GM19455 (cell line): Measurements from ENCODE around the gene TBC1D2B.
"Not testable (repeated sequence)": the region's sequence is repeated elsewhere in the genome, so short reads cannot be mapped to it uniquely, and the experiment has no call there.

Experiments used
- ATAC-seq: cut with Tn5 transposase; IDR thresholded peaks from one replicate; pipeline ENCODE4 v1.9.1; 2021; ENCODE audit not compliant: unreplicated experiment

Gene TBC1D2B

GRCh38 chr15:78006567-78007205 is 70.8 kb downstream of the TBC1D2B start:
- ATAC-seq: no peak

DNA sequence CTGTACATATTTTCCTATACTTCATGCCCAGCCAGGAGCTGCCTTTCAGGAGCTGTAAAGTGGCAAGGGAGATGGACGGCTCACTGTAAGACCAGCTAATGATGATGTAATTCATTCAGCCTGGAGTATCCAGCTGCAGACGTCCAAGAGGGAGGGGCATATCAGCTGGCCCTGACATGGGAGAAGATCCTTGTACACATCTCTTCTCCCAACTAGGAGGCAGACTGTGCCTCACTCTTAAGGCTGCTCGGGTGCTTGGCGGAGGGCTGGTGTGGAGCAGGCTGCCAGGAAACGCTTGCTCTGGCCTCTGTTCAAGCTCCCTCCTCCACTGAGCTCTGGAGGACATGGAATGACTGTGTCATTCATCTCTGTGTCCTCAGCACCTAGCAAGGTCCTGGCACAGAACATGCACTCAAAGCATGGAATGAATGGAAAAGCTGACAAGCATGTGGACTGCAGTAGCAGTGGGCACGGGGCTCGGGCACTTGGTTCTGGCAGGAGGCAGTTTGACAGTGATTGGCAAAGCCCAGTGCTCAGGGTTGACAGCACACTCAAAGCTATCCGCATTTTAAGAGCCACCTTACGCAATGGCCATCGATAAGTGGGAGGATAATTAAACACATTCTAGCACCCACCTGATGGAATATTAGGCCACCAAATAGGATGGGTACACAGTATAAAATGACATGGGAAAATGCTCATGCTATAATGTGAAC is 72.4 kb downstream of the TBC1D2B start:
- no peak for ATAC-seq

GRCh38 chr15:78004222-78004727 is 73.2 kb downstream of the TBC1D2B start:
- no peak for ATAC-seq

GRCh38 chr15:78003539-78004008 is 73.9 kb downstream of the TBC1D2B start:
- ATAC-seq: no peak

DNA sequence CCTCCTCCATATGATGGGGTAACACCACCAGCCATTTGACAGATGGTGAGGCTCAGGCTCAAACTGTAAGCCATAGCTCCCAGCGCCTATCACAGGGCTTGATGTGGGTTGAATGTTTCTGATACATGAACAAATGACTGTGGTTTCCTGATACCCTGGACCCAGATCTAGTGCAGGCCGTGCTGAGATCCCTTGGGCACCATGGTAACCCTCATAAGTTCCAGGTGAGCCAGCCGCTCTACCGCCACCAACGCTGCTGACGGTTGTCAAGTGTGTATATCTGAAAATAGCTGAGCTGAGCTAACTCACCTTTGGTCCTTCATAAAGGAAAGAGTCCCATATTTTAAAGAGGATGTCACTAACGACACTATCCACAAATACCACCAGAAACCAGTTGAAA is 74.5 kb downstream of the TBC1D2B start:
- no peak for ATAC-seq

GRCh38 chr15:78001656-78002055 is 75.9 kb downstream of the TBC1D2B start:
- ATAC-seq: no peak

GRCh38 chr15:78000927-78001249 is 76.6 kb downstream of the TBC1D2B start:
- ATAC-seq: no peak

- ATAC-seq: peak; percentile 71
Observed at GRCh38 chr15:78000091-78000926, 77.2 kb downstream of the TBC1D2B start.

GRCh38 chr15:77999486-77999885 is 78.0 kb downstream of the TBC1D2B start:
- ATAC-seq: no peak

- ATAC-seq: no peak
Observed at GRCh38 chr15:77998592-77998991, 78.9 kb downstream of the TBC1D2B start.

GRCh38 chr15:77997761-77998554 is 79.6 kb downstream of the TBC1D2B start:
- not testable (repeated sequence) for ATAC-seq

- not testable (repeated sequence) for ATAC-seq
Observed at GRCh38 chr15:77997221-77997620, 80.3 kb downstream of the TBC1D2B start.

DNA sequence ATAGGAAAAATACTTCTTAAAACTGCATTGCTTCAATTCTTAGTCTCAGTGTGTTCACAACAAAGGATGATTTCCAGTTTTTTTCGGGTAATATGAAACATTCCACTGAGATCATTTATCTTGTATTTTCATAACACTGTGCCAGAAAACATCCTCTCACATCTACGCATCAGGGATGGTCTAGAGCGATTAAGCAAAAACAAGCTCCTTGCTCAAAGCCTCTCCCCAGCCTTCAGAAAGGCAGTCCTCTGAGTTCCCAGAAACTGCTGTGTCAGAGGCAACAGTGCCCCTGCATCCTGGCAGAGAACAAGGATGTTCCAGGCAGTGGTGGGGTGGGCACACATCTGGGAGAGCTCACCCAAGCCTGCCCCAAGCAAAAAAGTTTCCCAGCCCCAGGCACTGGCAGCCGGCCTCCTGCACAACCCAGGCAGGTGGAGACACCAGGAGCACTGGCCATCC is 80.8 kb downstream of the TBC1D2B start:
- not testable (repeated sequence) for ATAC-seq

- not testable (repeated sequence) for ATAC-seq
Observed at GRCh38 chr15:77996226-77996625, 81.3 kb downstream of the TBC1D2B start.

GRCh38 chr15:77995537-77995918 is 82.0 kb downstream of the TBC1D2B start:
- not testable (repeated sequence) for ATAC-seq

DNA sequence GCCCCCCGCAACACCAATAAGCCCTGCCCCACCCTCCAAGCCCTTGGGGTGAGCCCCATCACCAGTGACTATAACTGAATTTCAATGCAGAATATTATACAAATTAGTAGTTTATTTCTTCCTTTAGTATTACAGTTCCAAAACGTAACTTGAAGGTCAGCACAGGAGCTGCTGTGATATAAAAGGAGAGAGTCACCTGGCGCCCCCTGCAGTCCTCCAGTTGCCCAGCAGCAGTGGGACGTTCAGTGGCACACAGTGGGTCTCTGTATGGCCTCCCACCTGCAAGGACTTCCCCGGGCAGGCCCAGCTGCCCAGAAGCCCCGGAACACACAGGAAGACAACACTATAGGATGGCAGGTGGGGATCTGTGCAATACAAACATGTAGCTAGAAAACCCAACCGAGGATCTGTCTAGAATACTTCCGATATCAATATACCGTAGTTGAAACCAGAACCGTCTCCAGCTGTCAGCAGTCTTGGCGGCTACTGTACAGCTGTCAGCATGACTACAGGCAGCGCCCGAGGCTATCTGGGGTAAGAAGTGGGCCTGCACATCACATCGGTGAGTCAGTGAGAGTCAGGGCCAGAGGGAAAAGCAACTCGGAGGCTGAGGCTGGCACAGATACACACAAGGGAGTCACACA is 82.5 kb downstream of the TBC1D2B start:
- not testable (repeated sequence) for ATAC-seq

GRCh38 chr15:77993970-77994693 is 83.4 kb downstream of the TBC1D2B start:
- ATAC-seq: not testable (repeated sequence)

DNA sequence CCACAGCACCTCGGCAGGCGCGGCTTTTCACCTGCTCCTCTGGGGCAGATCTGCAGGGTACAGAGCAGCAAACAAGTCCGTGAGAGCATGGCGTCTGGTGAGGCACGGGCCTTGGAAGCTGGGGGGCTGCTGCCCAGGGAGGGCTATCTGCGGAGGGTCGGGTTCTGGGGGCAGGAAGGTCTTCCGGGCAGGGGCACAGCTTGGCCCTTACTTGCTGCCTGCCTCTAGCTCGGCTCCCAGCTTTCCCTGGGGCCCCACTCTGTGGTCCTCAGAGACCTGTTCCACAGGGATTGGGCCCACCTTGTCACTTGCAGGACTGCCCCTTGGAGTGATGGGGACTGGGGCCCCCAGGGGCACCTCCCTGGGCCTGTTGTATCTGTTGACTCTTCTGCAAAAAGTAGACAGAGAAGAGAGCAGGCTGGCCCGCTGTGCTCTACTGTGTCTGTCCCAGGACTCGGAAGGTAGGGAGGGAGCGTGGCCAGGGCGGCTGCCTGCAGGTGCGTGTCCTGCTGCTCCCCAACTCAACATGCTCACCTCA is 84.1 kb downstream of the TBC1D2B start:
- ATAC-seq: no peak
